ENCODE data around the gene ZNF827.

ZNF827 gene

DNA sequence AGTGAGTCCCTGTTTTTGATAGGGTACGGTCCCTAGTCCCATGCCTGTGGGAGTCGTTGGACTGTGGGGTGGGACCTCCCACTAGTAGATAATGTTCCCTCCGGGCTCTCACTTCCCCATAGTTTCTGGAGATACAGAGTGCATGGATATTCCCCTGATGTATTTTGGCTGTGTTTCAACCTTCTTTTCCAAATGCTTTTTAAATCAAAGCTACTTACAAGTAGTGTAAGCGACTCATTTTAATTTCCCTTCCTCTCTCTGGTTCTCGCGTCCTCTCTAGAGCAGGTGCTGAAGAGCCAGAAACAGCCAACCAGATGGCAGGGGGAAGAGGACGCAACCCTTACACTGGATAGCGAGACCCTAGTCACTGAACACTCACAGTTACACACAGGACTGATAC, 79.2 kb downstream of the ZNF827 start:
- Histone ChIP-seq H3K9ac (ENCODE audit: low read depth, low read length) (no peak overlapping the region), H3K9me3 (ENCODE audit: insufficient read depth, low read depth, low read length) (no peaks in the 10 kb centered on the region), H3K27me3 (ENCODE audit: insufficient read depth, low read length) (no peaks in the 10 kb centered on the region), H3K4me1 (ENCODE audit: insufficient read depth, low read length) (peaks cover 14% of the 10 kb centered on the region; the same call in 1 of the 2 replicates), H3K27ac (ENCODE audit: low read length) (no peak overlapping the region), H3K36me3 (ENCODE audit: insufficient read depth, low read depth, low read length) (peaks cover 18% of the 10 kb centered on the region), H3K4me3 (ENCODE audit: low read length) (no peak overlapping the region)

DNA sequence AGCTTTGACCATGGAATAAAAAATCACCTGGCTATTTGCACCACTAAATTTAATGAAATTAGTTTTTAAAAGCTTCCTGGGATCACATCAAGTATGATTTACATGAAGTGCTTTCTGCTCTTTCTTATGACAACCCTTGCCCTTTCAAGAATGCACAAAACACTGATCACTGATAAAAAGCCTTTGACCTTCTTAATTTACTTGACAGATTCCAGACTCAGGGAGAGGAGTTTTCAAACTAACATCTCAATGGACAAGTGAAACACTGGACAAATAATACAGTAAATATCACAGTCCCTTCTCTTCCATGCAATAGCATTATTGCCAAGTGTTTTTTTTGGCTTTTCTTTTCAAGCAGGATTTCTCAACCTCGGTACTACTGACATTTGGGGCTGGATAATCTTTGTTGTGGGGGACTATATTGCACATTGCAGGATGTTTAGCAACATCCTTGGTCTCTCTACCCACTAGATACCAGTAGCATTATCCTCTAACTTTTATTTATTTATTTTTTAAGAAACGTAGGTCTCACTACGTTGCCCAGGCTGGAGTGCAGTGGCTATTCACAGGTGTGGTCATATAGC, 86.3 kb downstream of the ZNF827 start:
- Histone ChIP-seq H3K9ac (ENCODE audit: low read depth, low read length) (no peak overlapping the region), H3K36me3 (ENCODE audit: insufficient read depth, low read depth, low read length) (peaks cover 24% of the 10 kb centered on the region), H3K9me3 (ENCODE audit: insufficient read depth, low read depth, low read length) (no peaks in the 10 kb centered on the region), H3K27ac (ENCODE audit: low read length) (no peak overlapping the region), H3K4me3 (ENCODE audit: low read length) (no peak overlapping the region), H3K4me1 (ENCODE audit: insufficient read depth, low read length) (no peaks in the 10 kb centered on the region), H3K27me3 (ENCODE audit: insufficient read depth, low read length) (no peaks in the 10 kb centered on the region)

DNA sequence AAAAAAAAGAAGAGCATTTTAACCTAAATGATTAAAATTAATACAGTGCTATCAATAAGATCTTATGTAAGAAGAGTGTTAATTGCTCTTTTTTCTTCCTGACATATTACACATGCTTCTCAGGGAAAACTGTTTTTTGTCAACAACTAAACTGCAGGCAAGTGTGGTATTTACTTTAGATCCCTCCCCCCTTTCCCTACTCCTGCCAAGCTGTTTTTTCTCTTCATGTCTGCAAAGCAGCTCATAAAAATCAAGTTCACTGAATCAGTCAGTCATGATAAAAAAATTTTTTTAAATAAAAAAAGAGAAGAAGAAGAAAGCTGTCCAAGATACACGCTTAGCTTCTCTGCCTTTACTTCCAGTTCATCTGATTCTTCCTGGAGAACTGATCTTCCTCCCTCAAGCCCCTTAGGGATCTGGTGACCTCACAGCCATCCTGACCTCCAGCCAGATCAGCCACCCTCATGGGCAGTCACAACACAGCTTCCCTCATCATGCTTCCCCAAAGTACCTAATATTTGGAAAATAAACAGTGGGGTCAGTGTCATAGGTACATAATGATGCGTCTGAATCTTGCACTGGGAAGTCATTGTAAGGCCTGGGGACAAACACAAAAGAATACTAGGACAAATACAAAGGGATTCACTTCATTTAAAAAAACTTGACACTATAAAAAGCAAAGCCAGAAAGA, 87.0 kb downstream of the ZNF827 start:
- H3K27ac ChIP-seq (ENCODE audit: low read length) = no peak overlapping the region
- H3K4me1 ChIP-seq (ENCODE audit: insufficient read depth, low read length) = no peaks in the 10 kb centered on the region
- H3K36me3 ChIP-seq (ENCODE audit: insufficient read depth, low read depth, low read length) = peaks cover 27% of the 10 kb centered on the region
- no peaks in the 10 kb centered on the region for H3K27me3 ChIP-seq (ENCODE audit: insufficient read depth, low read length)
- no peak overlapping the region for H3K4me3 ChIP-seq (ENCODE audit: low read length)
- H3K9me3 ChIP-seq (ENCODE audit: insufficient read depth, low read depth, low read length) = no peaks in the 10 kb centered on the region
- no peak overlapping the region for H3K9ac ChIP-seq (ENCODE audit: low read depth, low read length)

DNA sequence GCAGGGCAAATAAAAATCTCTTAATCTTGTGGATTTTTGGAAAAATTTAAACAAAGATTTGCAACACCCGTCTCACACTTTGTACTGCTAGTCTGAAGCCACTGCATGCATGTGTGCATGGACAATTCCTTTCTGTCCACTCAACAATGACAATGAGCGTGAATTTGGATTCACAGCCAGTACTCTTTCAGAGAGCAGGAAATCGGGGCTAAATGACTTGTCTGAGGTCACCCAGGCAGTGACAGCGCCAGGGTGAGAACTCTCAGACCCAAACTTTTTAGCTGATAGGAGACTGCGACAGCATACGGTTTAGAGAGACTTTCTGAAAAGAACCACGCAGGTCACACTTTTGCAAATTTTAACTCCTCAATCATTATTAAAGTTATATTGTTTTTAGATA, 90.9 kb downstream of the ZNF827 start:
- peaks cover 52% of the 10 kb centered on the region for H3K36me3 ChIP-seq (ENCODE audit: insufficient read depth, low read depth, low read length)
- H3K27me3 ChIP-seq (ENCODE audit: insufficient read depth, low read length) = no peaks in the 10 kb centered on the region
- no peak overlapping the region for H3K27ac ChIP-seq (ENCODE audit: low read length)
- H3K4me1 ChIP-seq (ENCODE audit: insufficient read depth, low read length) = peaks cover 6% of the 10 kb centered on the region; the same call in 1 of the 2 replicates
- no peak overlapping the region for H3K9ac ChIP-seq (ENCODE audit: low read depth, low read length)
- H3K4me3 ChIP-seq (ENCODE audit: low read length) = no peak overlapping the region
- H3K9me3 ChIP-seq (ENCODE audit: insufficient read depth, low read depth, low read length) = no peaks in the 10 kb centered on the region

DNA sequence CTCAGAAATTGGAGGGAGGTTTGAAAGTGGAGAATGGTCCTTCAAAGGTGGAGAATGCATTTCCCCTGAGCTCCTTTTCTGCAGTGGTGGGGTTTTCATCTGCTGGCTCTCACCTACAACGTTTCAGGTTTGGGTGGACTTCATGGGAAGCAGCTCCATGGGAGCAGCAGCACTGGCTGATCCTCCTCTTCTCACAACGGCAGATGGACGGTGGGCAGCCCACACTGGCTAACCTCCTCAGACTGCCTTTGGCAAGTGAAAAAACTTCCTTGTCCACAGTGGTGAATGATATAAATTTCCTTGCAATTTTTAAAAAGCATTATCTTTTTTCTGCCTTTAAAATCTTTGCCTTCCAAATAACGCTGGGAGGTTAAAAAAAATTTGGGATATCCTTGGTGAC, 93.5 kb downstream of the ZNF827 start:
- Histone ChIP-seq H3K27ac (ENCODE audit: low read length) (no peak overlapping the region), H3K4me3 (ENCODE audit: low read length) (no peak overlapping the region), H3K9me3 (ENCODE audit: insufficient read depth, low read depth, low read length) (no peaks in the 10 kb centered on the region), H3K9ac (ENCODE audit: low read depth, low read length) (no peak overlapping the region), H3K36me3 (ENCODE audit: insufficient read depth, low read depth, low read length) (peaks cover 73% of the 10 kb centered on the region), H3K27me3 (ENCODE audit: insufficient read depth, low read length) (no peaks in the 10 kb centered on the region), H3K4me1 (ENCODE audit: insufficient read depth, low read length) (peaks cover 13% of the 10 kb centered on the region; the same call in 1 of the 2 replicates)

DNA sequence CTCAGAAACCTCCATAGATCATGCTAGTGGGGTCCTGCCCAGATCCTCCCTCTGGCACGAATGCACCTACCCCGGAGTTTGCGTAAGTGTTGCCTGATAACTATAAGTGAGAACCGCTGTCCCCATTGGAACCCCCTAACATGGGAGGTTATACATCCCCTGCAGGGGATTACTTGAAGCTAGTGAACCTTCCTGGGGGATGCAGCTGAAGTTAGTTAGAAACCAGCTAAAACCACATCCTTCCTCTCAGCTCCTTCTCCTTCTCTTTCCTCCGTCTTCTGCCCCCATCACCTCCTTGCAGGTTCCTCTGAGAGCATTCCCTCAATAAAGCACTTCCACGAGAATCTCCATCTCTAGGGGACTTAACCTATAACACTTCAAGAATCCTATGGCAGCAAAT, 95.0 kb downstream of the ZNF827 start:
- Histone ChIP-seq H3K9me3 (ENCODE audit: insufficient read depth, low read depth, low read length) (no peaks in the 10 kb centered on the region), H3K9ac (ENCODE audit: low read depth, low read length) (no peak overlapping the region), H3K27me3 (ENCODE audit: insufficient read depth, low read length) (no peaks in the 10 kb centered on the region), H3K4me1 (ENCODE audit: insufficient read depth, low read length) (peaks cover 20% of the 10 kb centered on the region; the same call in 1 of the 2 replicates), H3K27ac (ENCODE audit: low read length) (no peak overlapping the region), H3K36me3 (ENCODE audit: insufficient read depth, low read depth, low read length) (peaks cover 69% of the 10 kb centered on the region), H3K4me3 (ENCODE audit: low read length) (no peak overlapping the region)

DNA sequence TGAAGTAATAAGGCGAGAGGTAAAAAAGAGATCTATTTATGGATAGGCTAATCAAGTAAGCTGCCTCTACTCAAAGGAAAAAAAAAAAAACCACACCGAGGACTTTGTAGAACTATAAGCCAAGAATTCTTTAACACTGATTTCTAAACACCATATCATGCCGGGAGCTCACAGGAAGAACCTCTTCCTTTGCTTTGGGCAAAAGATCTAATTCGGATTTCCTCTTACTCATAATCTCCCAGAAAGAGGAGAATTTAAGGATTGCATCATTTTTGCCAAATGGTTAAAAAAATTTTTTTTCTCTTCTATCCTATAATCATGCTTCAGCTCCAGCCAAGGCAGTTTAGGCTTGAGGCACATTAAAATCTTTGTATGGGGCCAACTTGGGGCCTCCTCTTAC, 95.5 kb downstream of the ZNF827 start:
- Histone ChIP-seq H3K27me3 (ENCODE audit: insufficient read depth, low read length) (no peaks in the 10 kb centered on the region), H3K4me1 (ENCODE audit: insufficient read depth, low read length) (peaks cover 24% of the 10 kb centered on the region; the same call in 1 of the 2 replicates), H3K9me3 (ENCODE audit: insufficient read depth, low read depth, low read length) (no peaks in the 10 kb centered on the region), H3K4me3 (ENCODE audit: low read length) (no peak overlapping the region), H3K9ac (ENCODE audit: low read depth, low read length) (no peak overlapping the region; the same call in 1 of the 2 replicates), H3K27ac (ENCODE audit: low read length) (no peak overlapping the region), H3K36me3 (ENCODE audit: insufficient read depth, low read depth, low read length) (peaks cover 64% of the 10 kb centered on the region)

DNA sequence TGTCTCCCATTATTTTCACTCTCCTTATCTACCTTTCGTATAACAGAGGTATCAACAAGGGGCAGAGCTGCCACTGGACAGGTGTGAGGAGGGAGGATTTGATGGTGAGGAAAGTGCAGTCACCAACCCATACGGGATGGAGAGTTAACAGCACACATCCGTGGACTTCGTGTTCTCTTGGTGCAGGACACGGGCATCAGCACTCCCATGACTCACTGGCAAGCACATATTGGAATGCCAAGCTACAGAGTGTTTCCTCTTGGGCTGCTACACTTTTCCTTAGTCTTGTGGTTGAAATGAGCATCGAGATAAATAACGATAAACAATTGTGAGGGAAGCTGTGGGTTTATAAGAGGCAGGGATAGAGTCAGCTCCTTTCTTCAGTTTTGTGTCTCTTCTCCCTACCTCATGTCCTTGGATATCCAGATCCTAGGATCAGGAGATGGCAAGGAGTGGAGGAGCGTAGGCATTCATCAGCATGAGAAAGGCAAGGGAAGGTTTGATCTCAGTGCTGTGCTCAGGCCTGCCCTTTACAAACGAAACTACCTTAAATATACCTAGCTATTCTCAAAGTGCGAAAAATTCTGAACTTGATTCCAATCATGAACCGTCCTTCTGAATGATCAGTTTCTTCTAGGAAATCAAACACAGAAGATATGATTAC, 96.3 kb downstream of the ZNF827 start:
- Histone ChIP-seq H3K27ac (ENCODE audit: low read length) (no peak overlapping the region), H3K36me3 (ENCODE audit: insufficient read depth, low read depth, low read length) (peaks cover 56% of the 10 kb centered on the region), H3K9me3 (ENCODE audit: insufficient read depth, low read depth, low read length) (no peaks in the 10 kb centered on the region), H3K4me1 (ENCODE audit: insufficient read depth, low read length) (peaks cover 24% of the 10 kb centered on the region; the same call in 1 of the 2 replicates), H3K9ac (ENCODE audit: low read depth, low read length) (no peak overlapping the region; the same call in 1 of the 2 replicates), H3K4me3 (ENCODE audit: low read length) (no peak overlapping the region; the same call in 1 of the 2 replicates), H3K27me3 (ENCODE audit: insufficient read depth, low read length) (no peaks in the 10 kb centered on the region)

DNA sequence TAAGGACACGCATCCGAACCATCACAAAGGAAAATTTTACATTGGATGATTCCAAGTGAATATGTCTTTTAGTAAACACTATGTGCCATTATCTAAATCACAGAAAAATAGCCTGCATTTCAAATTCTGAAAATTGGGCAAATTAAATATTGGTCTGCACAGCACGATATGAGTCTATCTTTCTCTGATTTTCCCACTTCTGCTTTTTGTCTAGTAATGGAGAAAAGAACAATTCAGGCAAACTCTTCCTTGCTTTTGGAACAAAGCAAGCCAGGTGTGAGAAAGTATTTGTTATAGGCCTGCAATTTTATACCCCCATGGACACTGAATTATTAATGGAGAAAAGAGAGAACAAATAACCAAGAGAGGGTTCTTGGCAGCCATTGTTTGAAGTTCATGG, 97.8 kb downstream of the ZNF827 start:
- Histone ChIP-seq H3K9me3 (ENCODE audit: insufficient read depth, low read depth, low read length) (no peaks in the 10 kb centered on the region), H3K4me1 (ENCODE audit: insufficient read depth, low read length) (peaks cover 24% of the 10 kb centered on the region; the same call in 1 of the 2 replicates), H3K27me3 (ENCODE audit: insufficient read depth, low read length) (no peaks in the 10 kb centered on the region), H3K36me3 (ENCODE audit: insufficient read depth, low read depth, low read length) (peaks cover 50% of the 10 kb centered on the region), H3K27ac (ENCODE audit: low read length) (no peak overlapping the region), H3K9ac (ENCODE audit: low read depth, low read length) (no peak overlapping the region), H3K4me3 (ENCODE audit: low read length) (no peak overlapping the region)

DNA sequence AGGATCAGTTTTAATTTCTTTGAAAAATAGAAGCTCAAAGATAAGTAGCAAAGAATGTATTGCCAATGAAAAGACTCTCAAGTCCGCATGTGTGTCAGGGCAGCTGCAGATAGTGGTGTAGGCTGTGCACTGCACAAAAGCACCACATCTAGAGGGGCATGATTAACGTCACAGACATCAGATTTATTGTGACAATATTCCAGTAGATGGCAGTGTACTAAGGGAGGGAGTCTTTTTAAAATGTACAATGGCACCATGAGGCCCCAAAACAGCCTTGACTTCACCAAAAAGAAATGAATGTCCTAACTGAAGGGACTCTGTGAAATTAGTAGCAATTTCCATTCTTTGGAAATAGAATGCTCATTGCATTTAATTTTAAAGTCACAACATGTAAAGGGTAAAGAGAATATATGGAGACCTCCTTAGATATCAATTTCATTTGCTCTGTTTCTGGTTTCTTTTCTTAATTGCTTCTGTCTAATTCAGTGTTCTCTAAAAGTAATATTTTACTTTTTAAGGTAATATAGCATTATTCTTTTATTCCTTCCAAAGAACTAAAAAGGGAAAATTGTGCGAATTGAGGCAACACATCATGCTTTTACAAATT, 98.4 kb downstream of the ZNF827 start:
- H3K4me3 ChIP-seq (ENCODE audit: low read length) = no peak overlapping the region
- H3K36me3 ChIP-seq (ENCODE audit: insufficient read depth, low read depth, low read length) = peaks cover 45% of the 10 kb centered on the region
- no peak overlapping the region for H3K9ac ChIP-seq (ENCODE audit: low read depth, low read length)
- no peaks in the 10 kb centered on the region for H3K9me3 ChIP-seq (ENCODE audit: insufficient read depth, low read depth, low read length)
- no peak overlapping the region for H3K27ac ChIP-seq (ENCODE audit: low read length)
- H3K27me3 ChIP-seq (ENCODE audit: insufficient read depth, low read length) = no peaks in the 10 kb centered on the region
- peaks cover 24% of the 10 kb centered on the region; the same call in 1 of the 2 replicates for H3K4me1 ChIP-seq (ENCODE audit: insufficient read depth, low read length)

DNA sequence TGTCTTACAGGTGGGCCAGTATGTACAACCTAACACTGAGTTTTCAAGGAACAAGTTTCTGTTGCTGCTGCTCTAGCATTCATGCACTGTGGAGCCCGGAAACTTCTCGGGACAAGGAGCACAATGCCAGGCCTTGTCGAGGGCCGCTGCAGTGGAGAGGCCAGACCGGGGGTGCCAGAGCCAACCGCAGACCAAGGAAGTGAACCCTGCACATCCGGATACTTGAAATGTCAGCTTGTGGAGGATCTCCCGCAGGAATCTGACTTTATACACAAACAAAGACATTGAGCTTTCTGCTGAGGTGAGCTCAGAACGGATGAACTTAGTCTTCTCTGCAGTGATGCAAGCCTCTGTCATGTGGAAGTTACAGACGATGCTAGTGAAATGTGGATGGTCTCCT, 99.5 kb downstream of the ZNF827 start:
- Histone ChIP-seq H3K4me1 (ENCODE audit: insufficient read depth, low read length) (peaks cover 24% of the 10 kb centered on the region; the same call in 1 of the 2 replicates), H3K27me3 (ENCODE audit: insufficient read depth, low read length) (no peaks in the 10 kb centered on the region), H3K27ac (ENCODE audit: low read length) (peak overlapping the region; percentile 59), H3K9me3 (ENCODE audit: insufficient read depth, low read depth, low read length) (no peaks in the 10 kb centered on the region), H3K9ac (ENCODE audit: low read depth, low read length) (peak overlapping the region; percentile 11; the same call in 1 of the 2 replicates), H3K4me3 (ENCODE audit: low read length) (no peak overlapping the region), H3K36me3 (ENCODE audit: insufficient read depth, low read depth, low read length) (peaks cover 36% of the 10 kb centered on the region)

Data from iPS-20b (cell line).